HK-2 (cell line): ENCODE data around the gene CFAP99.
"Not testable (repeated sequence)": the region's sequence is repeated elsewhere in the genome, so short reads cannot be mapped to it uniquely, and the experiment has no call there.

ENCODE experiments used
- DNase-seq: peaks from one replicate; pipeline ENCODE4 v3.0.0-alpha.2; 2018; ENCODE audit not compliant: unreplicated experiment

Gene CFAP99

GRCh38 chr4:2429945-2430757 is 11.4 kb downstream of the CFAP99 start:
- DNase-seq = not testable (repeated sequence)

GRCh38 chr4:2432004-2432403 is 13.2 kb downstream of the CFAP99 start:
- no peak for DNase-seq

- peak; percentile 83 for DNase-seq
These were observed 14.3 kb downstream of the CFAP99 start for GRCh38 chr4:2432991-2433530.

- no peak for DNase-seq
These were observed 15.0 kb downstream of the CFAP99 start for GRCh38 chr4:2433609-2434350.

GRCh38 chr4:2434420-2434819 is 15.7 kb downstream of the CFAP99 start:
- DNase-seq = no peak

GRCh38 chr4:2436301-2436700 is 17.5 kb downstream of the CFAP99 start:
- no peak for DNase-seq

- no peak for DNase-seq
These were observed 18.2 kb downstream of the CFAP99 start for GRCh38 chr4:2436761-2437474.

GRCh38 chr4:2437475-2438215 is 18.9 kb downstream of the CFAP99 start:
- no peak for DNase-seq

GRCh38 chr4:2438822-2439718 is 20.3 kb downstream of the CFAP99 start:
- no peak for DNase-seq

- peak; percentile 69 for DNase-seq
These were observed 22.8 kb downstream of the CFAP99 start for GRCh38 chr4:2441393-2442174.

GRCh38 chr4:2442175-2442993 is 23.6 kb downstream of the CFAP99 start:
- DNase-seq = no peak

GRCh38 chr4:2443061-2443730 is 24.4 kb downstream of the CFAP99 start:
- no peak for DNase-seq

GRCh38 chr4:2443956-2444740 is 25.4 kb downstream of the CFAP99 start:
- no peak for DNase-seq

- DNase-seq = no peak
These were observed 26.4 kb downstream of the CFAP99 start for GRCh38 chr4:2445130-2445529.

- DNase-seq = no peak
These were observed 26.8 kb downstream of the CFAP99 start for GRCh38 chr4:2445571-2445970.

GRCh38 chr4:2446656-2447564 is 28.2 kb downstream of the CFAP99 start:
- no peak for DNase-seq
